Activated CD4-positive, alpha-beta T cell treated with anti-CD3 and anti-CD28 coated beads, Interleukin-2, amount 50 U/mL, for 4 hours (primary cell): ENCODE measurements around the gene BCDIN3D.

Source experiments
- DNase-seq, 2 experiments: peaks; one replicate each; pipeline ENCODE4 v3.0.0-alpha.2; 2020

The BCDIN3D gene

DNA sequence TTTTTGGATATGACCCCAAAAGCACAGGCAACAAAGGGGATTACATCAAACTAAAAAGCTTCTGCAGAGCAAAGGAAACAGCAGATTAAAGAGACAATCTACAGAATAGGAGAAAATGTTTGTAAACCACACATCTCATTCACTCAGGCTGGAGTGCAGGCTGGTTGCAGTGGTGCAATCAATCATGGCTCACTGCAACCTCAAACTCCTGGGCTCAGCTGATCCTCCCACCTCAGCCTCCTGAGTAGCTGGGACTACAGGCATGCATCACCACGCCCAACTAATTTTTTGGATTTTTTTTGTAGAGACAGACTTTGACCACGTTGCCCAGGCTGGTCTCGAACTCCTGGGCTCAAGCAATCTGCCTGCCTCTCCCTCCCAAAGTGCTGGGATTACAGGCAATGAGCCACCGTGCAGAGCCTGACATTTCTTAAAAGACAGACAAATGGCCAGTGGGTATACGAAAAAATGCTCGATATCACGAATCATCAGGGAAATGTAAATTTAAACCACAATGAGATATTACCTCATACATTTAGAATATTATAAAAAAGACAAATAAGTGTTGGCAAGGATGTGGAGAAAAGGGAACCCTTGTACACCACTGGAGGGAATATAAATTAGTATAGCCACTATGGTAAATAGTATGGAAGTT is 24.5 kb downstream of the BCDIN3D start:
- DNase-seq = no peak

GRCh38 chr12:49813131-49813530 is 29.8 kb downstream of the BCDIN3D start:
- no peak for DNase-seq

GRCh38 chr12:49811961-49812401 is 30.9 kb downstream of the BCDIN3D start:
- DNase-seq = no peak

- no peak for DNase-seq
Observed at GRCh38 chr12:49811136-49811535, 31.8 kb downstream of the BCDIN3D start.

GRCh38 chr12:49809906-49810389 is 33.0 kb downstream of the BCDIN3D start:
- no peak for DNase-seq

- DNase-seq = no peak
Observed at GRCh38 chr12:49809381-49809905, 33.5 kb downstream of the BCDIN3D start.

DNA sequence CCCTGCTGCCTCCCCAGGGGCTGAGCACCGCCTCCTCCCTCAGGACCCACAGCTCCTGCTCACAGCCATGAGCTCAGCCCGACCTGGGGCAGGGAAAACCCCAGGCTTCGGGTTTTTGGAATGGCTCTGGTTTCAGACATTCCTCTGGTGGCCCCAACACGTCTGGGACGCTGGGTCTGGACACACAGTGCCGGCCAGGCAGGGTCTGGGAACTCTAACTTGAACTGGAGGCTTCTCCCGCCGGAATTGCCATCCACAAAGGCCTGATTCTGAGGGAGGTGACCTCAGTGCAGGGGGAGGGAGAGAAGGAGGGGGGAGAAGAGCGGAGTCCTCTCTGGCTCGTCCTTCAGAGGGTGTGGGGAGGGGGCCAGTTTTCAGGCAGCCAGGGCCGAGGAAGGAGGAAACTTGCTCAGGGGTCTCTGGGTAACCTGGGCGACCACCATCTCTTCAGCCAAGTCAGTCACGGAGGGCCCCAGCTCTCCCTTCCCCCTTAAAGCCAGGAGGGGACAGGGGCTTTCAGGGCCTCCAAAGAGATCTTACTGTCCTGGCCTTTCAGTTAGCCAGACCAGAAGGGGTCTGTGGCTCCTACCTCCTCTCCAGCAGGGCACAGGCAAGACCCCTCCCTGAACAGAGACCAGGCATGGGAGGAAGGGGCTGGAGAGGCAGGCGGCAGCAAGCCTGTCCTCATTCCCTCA is 34.1 kb downstream of the BCDIN3D start:
- DNase-seq = no peak

DNA sequence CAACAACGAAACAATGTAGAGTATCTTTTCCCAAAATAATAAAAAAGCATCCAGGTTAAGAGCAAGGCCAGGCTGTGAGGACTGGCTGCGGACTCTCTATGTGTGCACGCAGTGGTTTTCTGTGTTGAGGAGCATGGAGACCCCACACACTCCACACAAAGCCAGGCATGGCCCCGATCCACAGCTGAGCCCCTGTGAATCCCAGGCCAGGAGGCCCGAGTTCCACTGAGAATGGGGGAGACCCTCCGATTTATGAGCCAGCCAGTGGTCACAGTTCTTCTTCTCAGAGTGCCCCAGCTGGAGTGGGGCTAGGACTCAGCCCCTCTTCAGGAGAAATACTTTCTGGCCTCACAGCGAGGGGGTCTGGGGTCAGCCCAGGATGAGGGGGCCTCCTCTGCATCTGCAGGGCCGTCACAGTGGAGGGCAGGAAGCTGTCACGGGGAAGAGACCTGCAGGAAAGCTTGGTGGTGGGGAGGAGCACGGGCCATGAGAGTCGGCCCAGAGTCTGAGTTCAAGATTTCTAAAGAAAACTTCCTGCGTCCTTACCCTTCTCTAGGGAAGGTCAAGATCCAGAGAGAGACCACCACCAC is 34.8 kb downstream of the BCDIN3D start:
- no peak for DNase-seq

GRCh38 chr12:49806877-49807276 is 36.0 kb downstream of the BCDIN3D start:
- DNase-seq = no peak

- DNase-seq = no peak
Observed at GRCh38 chr12:49806321-49806813, 36.5 kb downstream of the BCDIN3D start.

GRCh38 chr12:49805409-49805808 is 37.5 kb downstream of the BCDIN3D start:
- DNase-seq = no peak

GRCh38 chr12:49804821-49805220 is 38.1 kb downstream of the BCDIN3D start:
- DNase-seq = no peak

DNA sequence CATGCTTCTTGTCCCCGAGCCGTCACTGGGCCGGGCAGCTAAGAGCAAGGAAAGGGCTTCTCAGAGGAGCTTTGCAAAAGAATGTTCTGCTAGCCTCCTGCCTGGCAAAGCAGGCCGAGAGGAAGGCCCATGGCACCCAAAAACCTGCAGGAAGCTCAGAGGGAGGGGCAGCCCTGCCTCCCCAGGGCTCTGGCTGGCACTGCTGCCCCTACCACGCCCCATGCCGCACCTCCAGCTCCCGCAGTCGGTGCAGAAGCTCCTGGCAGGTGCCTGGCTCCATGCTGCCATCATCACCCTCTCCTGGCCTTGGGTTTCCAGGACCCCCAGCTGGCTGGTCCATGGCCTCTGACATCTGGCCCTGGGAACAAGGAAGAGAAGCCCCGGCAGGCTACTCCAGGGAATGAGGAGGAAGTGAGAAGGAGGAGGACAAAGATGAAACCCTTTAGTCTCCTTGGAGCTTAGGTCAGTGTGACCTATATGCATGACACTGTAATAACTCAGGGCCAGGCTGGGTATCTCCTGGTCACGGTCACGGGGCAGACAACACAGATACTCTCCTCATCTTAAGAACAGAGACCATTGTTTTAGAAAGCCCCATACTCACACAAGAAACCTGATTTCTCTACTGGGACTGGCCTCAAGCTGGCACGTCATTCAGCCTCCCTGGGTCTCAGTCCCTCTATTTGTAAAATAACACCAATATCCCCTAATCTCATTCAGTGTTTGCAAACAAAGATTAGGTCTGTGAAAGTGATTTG is 39.0 kb downstream of the BCDIN3D start:
- DNase-seq = no peak

DNA sequence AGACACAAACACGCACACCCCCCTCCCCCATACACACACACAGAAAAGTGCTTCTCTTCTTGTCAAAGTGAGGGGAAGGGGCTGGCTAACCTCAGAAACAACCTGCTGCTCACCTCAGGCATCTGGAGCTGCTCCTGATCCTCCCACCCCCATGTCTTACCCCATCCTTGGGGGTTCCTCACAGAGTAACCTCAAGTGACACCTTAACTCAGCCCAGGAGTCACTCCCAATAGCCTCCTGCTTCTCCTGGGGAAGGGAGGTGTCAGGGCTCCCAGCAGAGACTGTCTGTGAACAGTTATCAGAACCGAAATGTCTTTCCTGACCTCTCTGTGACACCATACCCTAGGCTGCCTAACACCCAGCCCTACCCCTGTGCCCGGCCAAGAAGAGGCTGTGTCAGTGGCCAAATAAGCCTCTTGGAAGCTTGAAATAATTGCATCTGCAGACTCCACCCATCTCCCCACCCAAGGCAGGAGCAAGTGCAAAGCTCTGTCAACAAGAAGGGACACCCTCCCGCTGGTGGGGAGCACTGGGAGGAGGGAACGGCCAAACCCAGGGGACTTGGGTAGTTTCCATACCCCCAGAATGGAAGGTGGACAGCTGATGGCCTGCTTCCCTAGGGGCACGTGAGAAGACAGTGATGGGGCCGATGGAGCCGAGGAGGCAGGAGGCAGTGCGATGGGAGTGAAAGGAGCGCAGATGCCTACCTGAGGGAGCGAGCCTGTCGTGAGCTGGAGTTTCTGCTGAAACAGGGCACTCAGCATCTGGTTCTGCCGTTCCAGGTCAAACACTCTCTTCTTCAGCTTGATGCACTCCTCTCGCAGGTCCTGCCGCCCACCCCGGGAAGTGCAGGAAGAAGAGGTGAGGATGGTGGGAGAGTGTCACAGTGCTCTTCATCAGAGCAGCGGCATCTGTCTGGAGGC is 41.5 kb downstream of the BCDIN3D start:
- DNase-seq = no peak

- no peak for DNase-seq
Observed at GRCh38 chr12:49800421-49801140, 42.3 kb downstream of the BCDIN3D start.

GRCh38 chr12:49798934-49799333 is 44.0 kb downstream of the BCDIN3D start:
- no peak for DNase-seq

GRCh38 chr12:49798248-49798647 is 44.7 kb downstream of the BCDIN3D start:
- no peak for DNase-seq

DNA sequence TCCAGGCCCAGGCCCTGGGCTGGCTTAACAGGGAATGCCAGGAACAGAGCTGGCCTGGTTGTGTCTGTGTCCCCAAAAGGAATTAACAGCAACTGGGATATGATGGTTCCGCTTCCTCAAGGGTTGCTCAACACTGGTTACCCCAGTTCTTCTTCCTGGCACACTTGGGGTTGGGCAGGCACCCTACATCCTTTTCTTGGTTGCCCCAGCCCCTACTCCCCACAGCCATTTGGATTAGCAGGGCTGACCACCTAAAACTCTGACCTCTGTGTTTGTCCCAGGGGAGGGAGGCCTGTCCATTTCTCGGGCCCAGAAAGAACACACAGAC is 45.5 kb downstream of the BCDIN3D start:
- DNase-seq = no peak

DNA sequence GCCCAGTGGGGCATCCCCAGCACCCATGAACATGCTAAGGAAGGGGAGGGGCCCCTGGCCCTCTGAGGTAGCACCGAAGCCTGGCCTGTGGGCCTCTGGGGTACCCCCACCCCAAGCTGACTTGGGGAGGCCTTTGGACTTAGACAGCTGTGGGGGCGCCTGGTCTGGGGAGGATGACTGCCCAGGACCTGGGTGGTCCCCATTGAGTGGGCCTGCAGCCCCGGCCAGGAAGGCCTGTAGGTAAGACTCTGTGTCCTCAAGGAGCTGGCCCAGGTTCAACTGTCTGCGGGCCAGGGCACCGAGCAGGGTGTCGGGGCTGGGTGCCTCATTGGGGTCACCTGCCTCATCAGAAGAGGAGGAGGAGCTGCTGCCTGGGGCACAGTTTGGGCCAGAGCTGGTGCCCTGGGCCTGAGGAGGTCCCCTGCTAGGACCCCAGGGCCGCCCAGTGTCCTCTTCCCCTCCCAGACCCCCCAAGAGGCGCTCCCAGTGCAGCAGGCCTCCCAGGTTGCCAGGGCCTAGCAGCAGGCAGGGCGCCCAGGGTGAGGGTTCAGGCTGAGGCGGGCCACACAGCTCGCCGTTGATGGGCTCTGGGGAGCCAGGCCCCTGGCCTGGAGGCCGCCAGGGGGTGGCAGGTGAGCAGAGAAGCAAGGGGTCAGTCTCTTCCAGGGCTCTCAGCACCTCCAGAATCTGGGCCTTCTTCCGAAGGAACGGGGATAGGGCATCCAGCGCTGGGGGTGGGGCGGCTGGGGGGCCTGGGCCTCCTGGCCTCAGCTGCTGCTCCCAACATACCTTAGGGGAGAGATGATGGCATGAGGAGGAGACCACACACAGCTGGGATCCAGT is 46.1 kb downstream of the BCDIN3D start:
- DNase-seq = no peak

- no peak for DNase-seq
Observed at GRCh38 chr12:49796155-49796554, 46.8 kb downstream of the BCDIN3D start.
